Heart left ventricle (tissue), 13 donors: ENCODE results near the gene CBX1.

Experiments
- POLR2A ChIP-seq, 2 donors: fragments of 450-650 bp; IDR thresholded peaks; one replicate each; pipeline ENCODE4 v1.6.1; 2017; ENCODE audit warnings: antibody characterized with exemption in 2 of 2, mild to moderate bottlenecking in 2 of 2, moderate library complexity in 2 of 2
- TF ChIP-seq, protein P1 (sequence below), 12 donors: fragments of 200-600 bp; sonication (generic) in 4 of 12; IDR thresholded peaks; one replicate each; pipeline versions ENCODE4 v1.5.0 to v1.8.0; 2018 to 2022; ENCODE audit warnings: antibody characterized with exemption in 12 of 12, mild to moderate bottlenecking in 5 of 12
- donor health status: ischemic (EF 13 %, LVEDD 7.1; RV severe dilation, severe dysfunction).
- donor health status: DM: no; HTN: yes; CAD: no.
- donor health status: DM: no; HTN: no; CAD: no.
- donor health status: ischemic (EF 25% LVEDD 6.9; RV normal size, moderate dysfunction).
- donor health status: ischemic (EF 25% LVEDD 5.7; RV mildly dilated, moderate dysfunction).
- donor health status: ischemic (EF 35%, LVEDD 5.7; RV mildly dilated, moderate dysfunction).
- donor health status: nonischemic (EF 11% LVEDD 7.7; RV severe dilation, severe dysfunction).
- donor health status: DM: yes; HTN: yes; CAD: no.
- donor health status: PGD.
- donor health status: ischemic (EF 29% LVEDD 5.4; RV normal size, mild dysfunction).
- donor health status: nonischemic (EF 23%, LVEDD 6.1; RV moderate dilation, normal function).

DNA sequence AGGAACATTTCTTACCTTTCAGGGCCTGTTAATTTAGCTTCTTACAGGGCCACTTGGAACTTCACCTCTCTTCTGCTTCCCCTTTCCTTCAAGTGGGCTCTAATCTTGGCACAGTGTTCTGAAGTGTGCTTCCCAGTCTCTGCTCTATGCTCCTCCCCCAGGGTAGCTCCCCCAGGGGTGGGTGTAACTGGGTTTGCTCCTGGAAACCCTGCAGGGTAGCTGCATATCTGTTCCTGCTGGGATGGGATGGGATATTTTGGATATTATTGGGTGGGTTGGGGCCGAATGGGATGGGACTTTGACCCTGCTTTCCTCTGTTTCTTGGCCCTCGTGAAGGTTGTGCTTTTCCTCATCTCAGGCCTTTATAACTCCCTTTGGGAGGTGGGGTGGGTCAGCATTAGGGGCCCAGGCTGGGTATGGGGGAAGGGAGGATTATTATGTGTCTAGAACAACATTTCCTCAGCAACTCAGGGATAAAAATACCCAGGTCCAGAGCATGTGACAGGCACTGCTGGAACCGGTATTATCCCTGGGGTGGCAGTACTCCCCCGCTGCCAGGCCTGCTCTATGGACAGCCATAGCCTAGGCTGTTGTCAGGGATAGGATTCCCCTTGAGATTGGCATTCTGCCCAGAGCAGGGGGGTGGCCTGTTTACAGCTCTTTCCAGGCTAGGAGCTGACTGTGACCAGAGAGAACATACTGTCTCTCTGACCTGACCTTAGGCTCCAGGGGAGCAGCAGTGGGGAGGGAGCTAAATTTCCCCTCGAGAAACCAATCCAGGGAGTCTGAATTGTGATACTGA is 48.1 kb downstream of the CBX1 start:
- TF ChIP-seq POLR2A (IDR thresholded peaks at IDR 0.05): no peak
- TF ChIP-seq, protein P1, sequence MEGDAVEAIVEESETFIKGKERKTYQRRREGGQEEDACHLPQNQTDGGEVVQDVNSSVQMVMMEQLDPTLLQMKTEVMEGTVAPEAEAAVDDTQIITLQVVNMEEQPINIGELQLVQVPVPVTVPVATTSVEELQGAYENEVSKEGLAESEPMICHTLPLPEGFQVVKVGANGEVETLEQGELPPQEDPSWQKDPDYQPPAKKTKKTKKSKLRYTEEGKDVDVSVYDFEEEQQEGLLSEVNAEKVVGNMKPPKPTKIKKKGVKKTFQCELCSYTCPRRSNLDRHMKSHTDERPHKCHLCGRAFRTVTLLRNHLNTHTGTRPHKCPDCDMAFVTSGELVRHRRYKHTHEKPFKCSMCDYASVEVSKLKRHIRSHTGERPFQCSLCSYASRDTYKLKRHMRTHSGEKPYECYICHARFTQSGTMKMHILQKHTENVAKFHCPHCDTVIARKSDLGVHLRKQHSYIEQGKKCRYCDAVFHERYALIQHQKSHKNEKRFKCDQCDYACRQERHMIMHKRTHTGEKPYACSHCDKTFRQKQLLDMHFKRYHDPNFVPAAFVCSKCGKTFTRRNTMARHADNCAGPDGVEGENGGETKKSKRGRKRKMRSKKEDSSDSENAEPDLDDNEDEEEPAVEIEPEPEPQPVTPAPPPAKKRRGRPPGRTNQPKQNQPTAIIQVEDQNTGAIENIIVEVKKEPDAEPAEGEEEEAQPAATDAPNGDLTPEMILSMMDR (IDR thresholded peaks at IDR 0.05): peak in 1 of 12 donors; percentile 11
